ENCODE measurements around the gene ASCL1.

Gene ASCL1

GRCh38 chr12:102961466-102961855, 4.0 kb downstream of the ASCL1 start:
- ChIA-PET CTCF (interaction anchor here (0.6 kb wide), 1 partner anchor 1280 kb away, joined by 3 read pairs; no protein-coding TSS in a partner anchor), POLR2A (no interaction called here)
- Histone ChIP-seq H3K4me3 (ENCODE audit: low read depth, low read length) (no peak overlapping the region), H3K4me1 (ENCODE audit: control insufficient read depth, insufficient read depth, low read length) (no peaks in the 10 kb centered on the region), H3K27ac (ENCODE audit: extremely low read depth, low read depth, low read length) (no peak overlapping the region), H3K36me3 (ENCODE audit: control insufficient read depth in 2 of 2, insufficient read depth in 1 of 2, low read length in 2 of 2) (no peaks in the 10 kb centered on the region), H3K9me3 (ENCODE audit: control insufficient read depth, insufficient read depth, low read depth, low read length) (no peaks in the 10 kb centered on the region)
- TF ChIP-seq ZNF202 (tag by site-specific recombination; IDR thresholded peaks at IDR 0.05; ENCODE audit: borderline replicate concordance) (no peak), ZNF239 (tag by site-specific recombination; IDR thresholded peaks at IDR 0.05) (no peak), ZNF398 (tag by site-specific recombination; IDR thresholded peaks at IDR 0.05) (no peak)

- Histone ChIP-seq H3K27ac (ENCODE audit: extremely low read depth, low read depth, low read length) (no peak overlapping the region), H3K36me3 (ENCODE audit: control insufficient read depth in 2 of 2, insufficient read depth in 1 of 2, low read length in 2 of 2) (no peaks in the 10 kb centered on the region), H3K9me3 (ENCODE audit: control insufficient read depth, insufficient read depth, low read depth, low read length) (no peaks in the 10 kb centered on the region), H3K4me3 (ENCODE audit: low read depth, low read length) (no peak overlapping the region), H3K4me1 (ENCODE audit: control insufficient read depth, insufficient read depth, low read length) (no peaks in the 10 kb centered on the region)
- TF ChIP-seq ZNF76 (tag by site-specific recombination; IDR thresholded peaks at IDR 0.05; ENCODE audit: borderline replicate concordance, low read depth) (no peak), ZNF155 (tag by site-specific recombination; IDR thresholded peaks at IDR 0.05) (no peak), ZNF670 (tag by site-specific recombination; IDR thresholded peaks at IDR 0.05; ENCODE audit: low read depth) (no peak), ZNF600 (tag by site-specific recombination; IDR thresholded peaks at IDR 0.05) (no peak), HIC1 (tag by site-specific recombination; IDR thresholded peaks at IDR 0.05) (no peak)
- ChIA-PET POLR2A (no interaction called here), CTCF (interaction anchor here (1.5 kb wide), 1 partner anchor 14 kb away, joined by 6 read pairs; no protein-coding TSS in a partner anchor)
Observed at GRCh38 chr12:102962532-102962931, 5.1 kb downstream of the ASCL1 start.

- ChIA-PET POLR2A (no interaction called here), CTCF (interaction anchor here (1.5 kb wide), 1 partner anchor 14 kb away, joined by 6 read pairs; no protein-coding TSS in a partner anchor)
- no peak overlapping the region for H3K4me3 ChIP-seq (ENCODE audit: low read depth, low read length)
- no peaks in the 10 kb centered on the region for H3K36me3 ChIP-seq (ENCODE audit: control insufficient read depth in 2 of 2, insufficient read depth in 1 of 2, low read length in 2 of 2)
- TF ChIP-seq ZBTB44 (tag by site-specific recombination; IDR thresholded peaks at IDR 0.05) (no peak), ZNF549 (tag by site-specific recombination; IDR thresholded peaks at IDR 0.05) (no peak), ZNF311 (tag by site-specific recombination; IDR thresholded peaks at IDR 0.05; ENCODE audit: borderline replicate concordance) (no peak)
- H3K4me1 ChIP-seq (ENCODE audit: control insufficient read depth, insufficient read depth, low read length) = no peaks in the 10 kb centered on the region
- H3K27ac ChIP-seq (ENCODE audit: extremely low read depth, low read depth, low read length) = no peak overlapping the region
- H3K9me3 ChIP-seq (ENCODE audit: control insufficient read depth, insufficient read depth, low read depth, low read length) = no peaks in the 10 kb centered on the region
Observed at GRCh38 chr12:102962986-102963385, 5.5 kb downstream of the ASCL1 start.

GRCh38 chr12:102963796-102964195, 6.3 kb downstream of the ASCL1 start:
- no peaks in the 10 kb centered on the region for H3K36me3 ChIP-seq (ENCODE audit: control insufficient read depth in 2 of 2, insufficient read depth in 1 of 2, low read length in 2 of 2)
- H3K4me1 ChIP-seq (ENCODE audit: control insufficient read depth, insufficient read depth, low read length) = no peaks in the 10 kb centered on the region
- no peak overlapping the region for H3K4me3 ChIP-seq (ENCODE audit: low read depth, low read length)
- ChIA-PET CTCF (interaction anchor here (0.5 to 0.7 kb wide), 2 partner anchors 10 to 1592 kb away, joined by 4 read pairs; no protein-coding TSS in a partner anchor), POLR2A (no interaction called here)
- H3K9me3 ChIP-seq (ENCODE audit: control insufficient read depth, insufficient read depth, low read depth, low read length) = no peaks in the 10 kb centered on the region
- no peak for TF ChIP-seq ZIC2 (tag by site-specific recombination; IDR thresholded peaks at IDR 0.05)
- no peak for TF ChIP-seq ZNF555 (tag by site-specific recombination; conservative IDR thresholded peaks at IDR 0.05)
- no peak overlapping the region for H3K27ac ChIP-seq (ENCODE audit: extremely low read depth, low read depth, low read length)

Data from HEK293 (cell line).